ENCODE results near the gene EYS.
"Not testable (repeated sequence)": the region's sequence is repeated elsewhere in the genome, so short reads cannot be mapped to it uniquely, and the experiment has no call there.

Gene EYS

DNA sequence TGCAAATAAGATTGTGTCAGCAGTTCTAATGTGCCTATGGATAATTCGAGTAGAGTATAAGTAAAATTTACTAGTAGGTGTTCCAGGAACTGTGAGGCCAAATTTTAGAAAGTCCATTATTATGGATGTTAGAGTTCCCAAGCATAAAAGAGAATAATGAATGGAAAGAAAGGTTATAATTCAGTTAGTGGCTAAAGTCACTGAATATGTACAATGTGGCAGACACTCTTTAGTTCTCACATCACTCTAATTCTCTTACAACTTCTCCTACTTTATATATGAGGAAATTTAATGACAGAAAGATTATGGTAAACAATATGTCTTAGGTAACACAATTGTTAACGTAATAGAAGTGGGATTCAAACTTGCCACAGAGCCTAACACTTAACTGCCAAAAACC, 75.3 kb downstream of the EYS start:
- no peak for DNase-seq

DNA sequence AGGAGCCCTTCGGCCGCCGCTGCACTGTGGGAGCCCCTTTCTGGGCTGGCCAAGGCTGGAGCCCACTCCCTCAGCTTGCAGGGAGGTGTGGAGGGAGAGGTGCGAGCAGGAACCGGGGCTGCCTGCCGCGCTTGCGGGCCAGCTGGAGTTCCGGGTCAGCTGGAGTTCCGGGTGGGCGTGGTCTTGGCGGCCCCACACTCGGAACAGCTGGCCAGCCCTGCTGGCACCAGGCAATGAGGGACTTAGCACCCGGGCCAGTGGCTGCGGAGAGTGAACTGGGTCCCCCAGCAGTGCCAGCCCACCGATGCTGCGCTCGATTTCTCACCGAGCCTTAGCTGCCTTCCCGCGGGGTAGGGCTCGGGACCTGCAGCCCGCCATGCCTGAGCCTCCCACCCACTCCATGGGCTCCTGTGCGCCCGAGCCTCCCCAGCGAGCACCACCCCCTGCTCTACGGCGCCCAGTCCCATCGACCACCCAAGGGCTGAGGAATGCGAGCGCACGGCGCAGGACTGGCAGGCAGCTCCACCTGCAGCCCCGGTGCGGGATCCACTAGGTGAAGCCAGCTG, 79.5 kb downstream of the EYS start:
- not testable (repeated sequence) for DNase-seq

DNA sequence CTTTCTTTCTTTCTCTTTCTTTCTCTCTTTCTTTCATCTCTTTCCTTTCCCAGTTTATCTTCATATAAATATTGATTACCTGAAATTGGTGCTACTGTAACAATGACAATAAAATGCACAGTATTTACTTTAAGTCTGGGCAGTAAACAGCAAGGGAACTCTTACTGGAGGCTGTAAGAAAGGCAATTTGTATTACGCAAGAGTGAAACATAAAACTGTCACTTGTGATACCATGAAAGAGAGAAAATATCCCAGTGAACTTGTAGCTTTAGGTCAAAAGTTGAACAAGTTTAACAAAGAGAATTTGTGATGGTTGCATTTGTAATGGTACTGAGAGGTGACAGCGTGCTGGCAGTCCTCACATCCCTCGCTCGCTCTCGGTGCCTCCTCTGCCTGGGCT, 80.0 kb downstream of the EYS start:
- DNase-seq = no peak

DNA sequence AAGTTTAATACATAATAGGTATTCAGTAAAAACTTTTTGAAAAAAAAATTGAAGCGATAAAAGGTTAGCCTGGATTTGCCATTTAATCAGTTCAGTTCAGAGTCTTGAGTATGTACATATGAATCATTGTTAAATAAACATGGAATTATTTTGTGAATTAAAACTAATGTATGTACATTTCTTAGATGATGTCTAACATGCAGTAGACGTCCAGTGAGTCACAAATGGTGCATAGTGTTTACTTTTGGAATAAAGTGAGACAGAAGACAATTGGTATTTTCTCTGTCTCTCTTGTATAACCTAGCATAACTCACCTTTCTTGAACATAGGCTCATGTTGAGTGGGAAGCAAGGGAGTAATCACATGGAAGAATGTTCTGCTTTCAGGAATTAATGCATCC, 83.5 kb downstream of the EYS start:
- DNase-seq = no peak

DNA sequence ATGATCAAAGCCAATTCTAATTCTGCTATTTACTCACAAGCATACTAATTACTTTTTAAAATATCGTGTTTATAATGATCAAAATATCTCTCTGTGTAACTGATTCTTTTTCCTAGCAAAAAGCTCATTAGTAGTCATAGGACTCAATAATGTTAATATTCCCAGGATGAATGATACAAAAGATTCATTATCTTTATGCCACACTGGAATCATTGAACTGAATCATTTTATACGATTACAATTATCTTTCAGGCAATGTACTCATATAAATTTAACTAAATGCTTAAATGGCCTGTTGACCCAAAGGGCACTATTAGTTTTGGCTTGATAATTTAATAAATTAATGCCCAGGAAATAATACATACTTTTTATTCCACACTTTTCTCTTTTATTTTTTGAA, 96.3 kb downstream of the EYS start:
- DNase-seq = no peak

DNA sequence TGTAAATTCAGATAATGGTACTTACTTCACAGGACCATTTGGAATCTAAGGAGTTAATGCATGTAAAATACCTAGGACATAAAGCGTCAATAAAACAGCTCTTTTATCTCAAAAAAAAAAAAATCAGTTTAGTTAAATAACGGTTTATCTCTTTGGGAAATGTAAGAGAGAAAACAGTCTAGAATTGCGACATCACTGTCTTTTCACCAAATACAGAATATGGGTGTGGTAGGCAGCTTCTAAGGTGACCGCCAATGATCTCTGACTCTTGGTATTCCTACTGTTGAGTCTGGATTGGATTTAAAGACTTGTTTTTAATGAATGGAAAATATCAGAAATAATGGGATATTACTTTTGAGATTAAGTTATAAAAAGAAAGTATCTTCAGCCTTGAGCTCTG, 111.5 kb downstream of the EYS start:
- no peak for DNase-seq

DNA sequence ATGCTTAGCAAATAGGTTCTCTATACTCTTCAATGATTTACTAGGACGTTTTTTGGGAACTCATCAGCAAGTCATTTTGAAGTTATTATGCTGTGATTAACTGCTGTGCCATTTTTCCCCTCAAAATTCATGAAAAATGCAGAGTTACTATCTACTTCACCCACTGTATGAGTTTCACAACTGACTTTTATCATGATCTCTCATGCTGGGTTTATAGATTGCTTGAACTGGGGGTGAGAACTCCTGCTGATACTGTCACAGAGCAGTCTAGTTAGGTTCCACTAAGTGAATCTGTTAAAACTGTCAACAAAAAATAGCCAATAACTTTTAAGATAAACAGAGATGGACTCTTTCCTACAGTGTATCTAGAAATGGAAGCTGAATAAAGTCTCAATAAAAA, 136.7 kb downstream of the EYS start:
- no peak for DNase-seq

DNA sequence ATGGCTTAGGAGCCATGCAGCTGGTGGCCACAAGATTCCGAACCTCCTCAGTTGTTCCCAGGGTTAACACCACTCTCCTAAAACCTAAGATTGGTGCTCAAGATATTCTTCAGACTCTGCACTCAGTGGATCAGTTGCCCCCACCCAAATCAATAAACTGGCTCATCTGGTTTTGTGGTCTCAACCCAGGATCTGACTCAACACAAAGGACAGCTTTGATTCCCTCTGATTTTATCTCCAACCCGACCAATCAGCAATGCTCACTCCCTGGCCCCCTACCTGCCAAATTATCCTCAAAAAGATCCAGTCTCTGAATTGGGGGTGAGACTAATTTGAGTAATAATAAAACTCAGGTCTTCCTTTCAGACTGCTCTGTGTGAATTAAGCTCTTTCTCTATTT, 137.5 kb downstream of the EYS start:
- DNase-seq = no peak

DNA sequence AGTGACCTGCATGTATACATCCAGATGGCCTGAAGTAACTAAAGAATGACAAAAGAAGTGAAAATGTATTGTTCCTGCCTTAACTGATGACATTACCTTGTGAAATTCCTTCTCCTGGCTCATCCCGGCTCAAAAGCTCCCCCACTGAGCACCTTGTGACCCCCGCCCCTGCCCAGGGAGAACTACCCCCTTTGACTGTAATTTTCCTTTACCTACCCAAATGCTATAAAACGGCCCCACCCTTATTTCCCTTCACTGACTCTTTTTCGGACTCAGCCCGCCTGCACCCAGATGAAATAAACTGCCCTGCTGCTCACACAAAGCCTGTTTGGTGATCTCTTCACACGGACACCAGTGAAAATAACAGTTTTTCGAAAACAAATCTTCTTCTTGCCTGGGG, 138.0 kb downstream of the EYS start:
- DNase-seq = not testable (repeated sequence)

DNA sequence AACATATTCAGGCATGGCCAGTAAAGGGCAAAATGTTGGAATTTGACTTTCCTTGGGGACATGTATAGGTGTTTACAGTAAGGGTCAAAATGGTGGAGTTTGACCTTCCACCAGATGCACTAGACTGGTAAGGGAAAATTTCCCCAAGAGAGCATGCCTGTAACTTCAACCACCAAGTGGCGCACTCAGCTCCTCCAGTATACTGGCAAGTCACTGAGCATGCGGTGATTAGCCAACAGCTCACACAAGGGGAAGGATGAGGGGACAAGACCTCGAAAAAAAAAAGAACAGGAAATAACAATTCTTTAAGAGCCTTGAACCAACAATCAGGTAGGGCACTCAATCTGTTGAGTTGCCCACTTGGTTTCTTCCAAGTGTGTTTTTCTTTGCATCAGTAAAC, 140.9 kb downstream of the EYS start:
- DNase-seq = no peak

DNA sequence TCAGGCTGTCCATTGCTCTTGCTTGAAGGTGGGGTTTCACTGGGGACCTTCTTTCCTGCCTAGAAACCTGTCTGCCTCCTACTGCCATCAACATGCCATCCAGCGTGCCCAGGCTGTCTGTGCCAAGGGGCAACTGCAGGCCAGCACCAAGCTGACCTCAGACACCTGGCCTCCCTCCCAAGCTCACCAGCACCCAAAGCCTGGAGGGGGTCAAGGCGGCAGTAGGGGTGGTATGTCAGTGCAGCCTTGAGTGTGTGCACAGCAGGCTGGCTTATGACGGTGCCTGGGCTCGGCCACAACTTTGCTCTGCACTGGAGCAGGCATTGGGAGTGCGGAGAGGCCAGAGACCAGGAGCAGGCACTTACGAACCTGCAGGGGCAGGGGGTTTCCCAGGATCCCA, 149.0 kb downstream of the EYS start:
- DNase-seq = no peak

DNA sequence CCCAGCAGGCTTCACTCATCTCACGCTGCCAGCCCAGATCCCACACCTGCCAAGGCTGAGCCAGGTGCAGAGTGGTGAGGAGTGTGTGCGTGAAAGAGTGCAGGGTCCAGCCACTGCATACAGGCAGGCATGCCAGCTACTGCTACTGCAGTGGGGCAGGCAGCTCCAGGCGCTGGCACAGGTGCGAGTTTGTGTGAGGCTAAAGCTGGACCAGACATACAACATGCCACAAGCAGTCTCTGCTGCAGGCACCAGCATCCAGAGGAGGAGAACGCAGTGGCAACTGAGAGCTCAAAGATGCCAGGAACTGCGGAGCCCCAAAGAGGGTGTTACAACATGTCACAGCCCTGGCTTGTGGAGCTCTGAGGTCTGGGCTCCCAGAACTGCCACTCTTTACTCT, 149.8 kb downstream of the EYS start:
- DNase-seq = no peak

DNA sequence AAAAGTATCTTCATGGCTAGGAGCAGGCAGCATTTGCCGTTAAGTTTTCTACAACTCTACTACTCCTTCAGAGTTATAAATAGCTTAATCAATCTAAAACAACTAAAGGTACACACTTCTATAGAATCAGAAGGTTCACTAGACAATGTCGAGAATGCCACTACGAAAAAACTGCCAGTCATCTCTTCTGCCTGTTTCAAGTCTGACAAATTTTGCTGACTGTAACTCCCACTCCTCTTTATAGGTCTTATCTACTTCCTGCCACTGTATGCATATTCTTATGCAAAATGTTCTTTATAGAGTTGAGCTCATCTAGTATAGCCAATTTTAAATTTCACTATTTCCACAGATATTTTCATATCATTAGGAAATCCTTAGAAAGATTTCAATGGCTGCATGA, 160.1 kb downstream of the EYS start:
- DNase-seq = no peak

DNA sequence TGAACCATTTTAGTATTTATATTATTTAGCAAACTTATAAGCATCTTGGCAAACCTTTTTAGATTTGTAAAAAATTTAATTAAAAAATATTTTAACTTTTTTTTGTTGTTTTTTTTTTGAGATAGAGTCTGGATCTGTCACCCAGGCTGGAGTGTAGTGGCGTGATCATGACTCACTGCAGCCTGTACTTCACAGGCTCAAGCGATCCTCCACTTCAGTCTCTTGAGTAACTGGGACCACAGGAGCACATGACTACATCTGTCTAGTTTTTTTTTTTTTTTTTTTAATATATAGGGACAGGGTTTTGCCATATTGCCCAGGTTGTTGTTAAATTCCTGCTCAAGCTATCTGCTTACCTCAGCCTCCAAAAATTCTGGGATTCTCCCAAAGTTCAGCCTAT, 161.1 kb downstream of the EYS start:
- no peak for DNase-seq

DNA sequence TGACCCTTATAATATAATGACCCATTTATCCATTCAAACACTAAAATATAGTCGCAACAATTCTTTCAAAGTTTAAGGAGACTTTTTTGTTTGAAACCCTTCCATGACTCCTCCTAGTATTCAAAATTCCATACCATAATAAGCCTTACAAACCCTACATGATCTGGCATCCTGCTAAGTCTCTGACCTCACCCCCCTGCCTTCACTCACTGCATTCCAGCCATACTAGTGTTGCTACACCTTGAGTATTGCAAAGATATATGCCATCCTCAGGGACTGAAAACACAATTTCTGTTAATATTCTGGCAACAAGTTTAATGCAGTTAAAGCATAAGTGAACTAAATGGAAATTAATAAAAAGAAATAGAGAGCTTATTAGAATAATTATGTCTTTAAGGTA, 168.4 kb downstream of the EYS start:
- DNase-seq = no peak

DNA sequence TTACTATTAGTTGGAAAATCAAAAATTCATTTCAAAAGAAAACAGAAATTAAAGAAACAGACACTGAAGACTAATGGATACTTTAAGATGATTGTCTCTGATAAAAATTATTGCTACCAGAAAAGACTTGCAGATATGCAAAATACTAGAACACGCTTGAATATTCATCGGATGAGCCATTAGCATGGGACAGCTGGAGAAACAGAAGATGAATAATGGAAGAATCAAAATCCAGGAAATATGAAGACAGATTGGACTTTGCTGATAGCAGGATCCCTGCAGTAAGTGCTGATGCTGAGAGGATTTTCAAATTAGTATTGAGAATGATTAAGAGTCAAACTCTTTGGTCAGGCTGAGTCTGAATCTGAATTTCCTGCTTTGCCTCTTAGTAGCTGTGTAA, 169.4 kb downstream of the EYS start:
- DNase-seq = no peak

DNA sequence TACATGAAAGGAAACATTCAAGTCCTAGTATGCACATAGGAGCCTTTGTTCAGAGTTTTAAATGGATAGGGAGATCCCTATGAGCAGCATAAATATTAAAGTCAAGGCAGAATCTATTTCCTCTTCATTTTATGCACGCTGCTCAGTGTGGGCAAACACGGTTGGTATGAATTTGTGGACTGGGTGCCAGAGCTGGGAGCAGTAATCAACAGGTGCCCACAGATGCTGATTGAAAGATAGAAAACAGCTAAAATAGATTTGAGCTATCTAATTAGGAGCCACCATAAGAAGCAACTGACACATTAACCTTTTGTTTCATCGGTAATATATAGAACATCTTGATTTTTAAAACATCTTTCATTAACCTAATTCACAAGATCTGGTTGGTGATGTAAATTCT, 175.5 kb downstream of the EYS start:
- no peak for DNase-seq

DNA sequence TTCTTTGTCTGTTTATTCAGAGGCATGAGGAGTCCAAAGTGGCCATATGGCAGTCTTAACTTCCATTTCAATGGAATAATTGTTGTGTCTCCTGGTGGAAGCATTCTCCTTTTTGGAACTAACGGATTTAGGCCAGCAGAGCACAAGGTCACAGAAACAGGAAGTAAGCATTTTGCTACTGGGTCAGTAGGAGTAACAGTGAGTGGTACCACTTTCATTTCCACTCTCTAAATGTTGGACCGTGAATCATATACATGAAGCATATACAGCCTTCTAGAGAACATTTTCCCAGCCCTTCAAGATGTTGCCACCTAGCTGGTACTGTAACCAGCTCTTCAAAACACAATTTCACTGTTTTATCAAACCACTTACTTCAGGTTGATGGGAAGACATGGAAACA, 182.8 kb downstream of the EYS start:
- DNase-seq = no peak

DNA sequence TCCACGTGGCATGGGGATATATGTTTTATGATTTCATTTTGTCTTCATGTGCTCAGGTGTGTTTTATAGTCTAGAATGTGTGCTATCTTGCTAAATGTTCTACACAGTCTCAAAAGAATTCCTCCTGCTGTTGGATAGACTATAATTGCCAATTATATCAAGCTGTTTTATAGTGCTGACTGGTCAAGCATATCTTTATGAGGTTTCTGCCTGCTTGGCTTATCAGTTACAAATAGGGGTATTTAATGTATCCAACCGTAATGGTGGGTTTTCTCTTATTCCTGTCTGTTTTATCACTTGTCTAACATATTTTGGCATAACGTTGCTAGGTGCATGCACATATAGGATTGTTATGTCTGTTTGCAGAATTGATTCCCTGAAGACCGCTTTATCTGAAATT, 201.3 kb downstream of the EYS start:
- no peak for DNase-seq

DNA sequence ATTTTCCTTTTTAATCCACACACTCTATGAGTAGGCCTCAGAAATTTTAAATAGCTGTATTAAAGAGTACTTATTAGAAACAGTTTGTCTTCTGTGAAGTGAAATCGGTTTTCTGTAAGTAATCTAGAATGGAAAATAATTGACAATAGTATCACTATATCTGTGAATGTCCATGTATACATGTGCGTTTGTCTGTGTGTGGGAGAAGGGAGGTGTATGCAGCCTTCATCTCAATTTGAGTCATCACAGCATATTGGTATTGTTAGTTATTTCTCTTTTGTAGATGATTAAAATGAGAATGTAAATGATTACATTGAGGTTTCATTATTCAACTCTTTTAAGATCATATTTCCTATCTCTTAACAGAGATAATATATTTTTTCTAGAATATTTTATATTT, 206.0 kb downstream of the EYS start:
- no peak for DNase-seq

DNA sequence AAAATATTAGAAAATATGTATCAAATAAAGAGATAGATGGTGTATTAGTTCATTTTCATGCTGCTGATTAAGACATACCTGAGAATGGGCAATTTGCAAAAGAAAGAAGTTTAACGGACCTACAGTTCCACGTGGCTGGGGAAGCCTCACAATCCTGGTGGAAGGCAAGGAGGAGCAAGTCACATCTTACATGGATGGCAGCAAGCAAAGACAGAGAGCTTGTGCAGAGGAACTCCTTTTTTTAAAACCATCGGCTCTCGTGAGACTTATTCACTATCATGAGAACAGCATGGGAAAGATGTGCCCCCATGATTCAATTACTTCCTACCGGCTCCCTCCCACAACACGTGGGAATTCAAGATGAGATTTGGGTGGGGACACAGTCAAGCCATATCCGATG, 223.4 kb downstream of the EYS start:
- DNase-seq = not testable (repeated sequence)

DNA sequence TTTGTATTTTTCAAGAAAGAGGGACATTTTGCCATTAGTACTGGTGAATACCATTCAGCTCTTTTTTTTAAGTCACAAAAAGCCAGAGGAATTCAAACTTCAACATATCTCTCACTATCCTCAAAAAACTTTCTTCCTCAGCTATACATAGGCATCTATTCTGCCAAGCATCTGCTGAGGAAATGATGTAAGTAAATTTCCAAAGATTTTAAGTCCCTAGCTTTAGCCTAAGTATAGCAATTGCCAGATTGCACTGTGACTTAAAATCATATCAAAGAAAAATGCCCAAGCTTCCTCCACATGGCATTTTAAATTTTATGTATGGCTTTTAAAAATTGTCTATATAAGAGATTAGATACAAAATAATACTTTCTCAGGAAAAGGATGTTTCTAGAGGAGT, 237.4 kb downstream of the EYS start:
- DNase-seq = no peak

DNA sequence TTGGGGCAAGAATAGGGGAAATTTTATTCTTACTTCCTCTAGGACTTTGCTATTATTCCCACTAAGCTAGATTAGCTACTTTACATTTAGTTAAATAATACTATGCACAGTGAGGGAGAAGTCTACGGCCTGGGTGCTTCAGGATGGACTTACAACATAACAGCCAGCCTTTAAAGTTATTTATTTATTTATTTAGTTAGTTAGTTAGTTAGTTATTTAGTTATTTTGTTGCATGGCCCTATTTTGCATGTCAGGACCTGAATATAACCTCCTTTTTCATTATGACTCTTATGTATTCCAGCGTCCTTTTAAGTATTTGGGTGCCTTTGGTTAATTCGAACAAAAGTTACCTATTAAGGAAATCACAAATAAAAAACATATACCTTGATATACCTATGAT, 238.7 kb downstream of the EYS start:
- DNase-seq = no peak

DNA sequence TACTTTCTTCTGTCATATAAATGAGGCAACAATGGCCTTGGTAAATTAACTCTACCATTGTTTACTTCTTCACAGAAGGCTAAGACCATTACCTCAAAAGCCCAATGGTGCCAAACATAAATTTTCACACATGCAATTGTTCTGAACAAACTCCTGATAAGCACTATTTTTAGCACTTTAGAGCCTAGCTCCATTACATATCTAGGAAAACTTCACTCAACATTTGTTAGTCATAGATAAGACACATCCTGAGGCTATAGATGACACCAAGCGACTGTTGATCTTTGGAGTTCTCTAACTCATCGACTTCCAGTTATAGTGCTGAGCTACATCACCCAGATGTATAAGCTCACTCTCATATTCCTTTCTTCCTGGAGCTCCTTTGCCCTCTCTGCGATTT, 245.9 kb downstream of the EYS start:
- DNase-seq = no peak

DNA sequence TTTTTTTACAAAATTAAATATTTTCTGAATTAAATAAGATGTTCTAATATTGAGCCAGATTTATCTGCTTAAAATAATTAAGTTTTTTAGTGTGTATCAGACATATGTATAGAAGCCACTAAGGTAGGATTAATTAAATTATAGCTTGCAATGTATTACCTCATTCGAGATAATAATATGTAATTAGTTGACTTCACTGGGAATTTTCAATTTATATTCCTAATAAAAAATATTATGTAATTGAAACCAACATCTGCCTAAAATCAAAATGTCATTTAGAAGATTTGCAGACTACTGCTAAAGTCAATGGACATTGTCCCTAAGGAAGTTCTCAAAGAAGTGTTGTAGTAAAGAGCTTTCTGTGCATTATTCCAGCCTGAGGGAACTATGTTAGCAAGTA, 254.7 kb downstream of the EYS start:
- DNase-seq = no peak

DNA sequence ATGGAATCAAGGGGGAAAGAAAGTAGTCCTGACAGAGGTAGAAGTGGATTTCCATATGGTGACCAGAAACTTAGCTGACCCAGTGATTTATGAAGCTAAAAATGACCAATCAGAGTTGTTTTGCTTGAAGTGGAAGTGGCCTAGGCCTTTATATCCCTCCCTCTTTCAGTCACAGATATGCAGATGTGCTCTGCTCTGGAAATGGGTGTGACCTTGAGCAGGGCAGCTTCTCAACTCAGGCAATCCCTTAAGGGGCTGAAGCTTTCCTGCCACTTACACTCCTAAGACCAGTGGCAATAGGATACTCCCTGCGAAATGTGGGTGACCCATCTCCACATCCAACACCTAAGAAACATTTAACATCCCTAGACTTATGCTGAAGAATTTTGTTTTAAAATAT, 256.6 kb downstream of the EYS start:
- DNase-seq = no peak
